Erythroblast (primary cell): Measurements from ENCODE around the gene SLC50A1.

ENCODE experiments used
- GATA1 ChIP-seq: IDR thresholded peaks from 2 replicates; pipeline ENCODE4 v1.6.1; 2011; ENCODE audit warnings: low read depth, mild to moderate bottlenecking, control low read depth, low read length, moderate library complexity
- POLR2A ChIP-seq: IDR thresholded peaks from 2 replicates; pipeline ENCODE4 v1.6.1; 2011; ENCODE audit warnings: mild to moderate bottlenecking, low read length

GRCh38 chr1:155182052-155182550 is 46.4 kb downstream of the SLC50A1 start:
- TF ChIP-seq POLR2A = no peak
- no peak for TF ChIP-seq GATA1
